GM18873 (cell line): ENCODE measurements around the gene DNAJC15.

Experiments
- ATAC-seq: cut with Tn5 transposase; IDR thresholded peaks from one replicate; pipeline ENCODE4 v1.9.1; 2021; ENCODE audit warnings: mild to moderate bottlenecking, moderate library complexity, moderate number of reproducible peaks; ENCODE audit not compliant: unreplicated experiment, low FRiP score

DNAJC15 gene

DNA sequence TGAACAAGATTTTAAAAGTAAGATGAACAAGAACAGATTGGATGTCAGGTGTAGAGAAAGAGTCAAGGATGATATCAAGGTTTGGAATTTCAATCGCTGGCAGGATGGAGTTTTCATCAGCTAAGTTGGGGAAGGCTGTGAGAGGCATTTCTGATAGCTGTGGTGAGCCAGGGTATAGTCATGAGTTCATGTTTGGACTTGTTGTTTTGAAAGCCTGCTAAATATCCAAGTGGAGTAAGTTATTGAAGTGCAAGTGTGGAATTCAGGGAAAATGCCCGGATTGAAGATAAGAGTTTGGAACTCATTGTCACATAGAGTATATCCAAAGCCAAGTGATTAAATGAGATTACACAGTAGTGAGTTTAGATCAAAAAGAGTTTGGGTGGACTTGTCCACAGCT, 20.4 kb upstream of the DNAJC15 start:
- no peak for ATAC-seq

GRCh38 chr13:43003729-43004128, 19.7 kb upstream of the DNAJC15 start:
- ATAC-seq: no peak

- no peak for ATAC-seq
Measured at GRCh38 chr13:43005460-43006236, 17.7 kb upstream of the DNAJC15 start.

DNA sequence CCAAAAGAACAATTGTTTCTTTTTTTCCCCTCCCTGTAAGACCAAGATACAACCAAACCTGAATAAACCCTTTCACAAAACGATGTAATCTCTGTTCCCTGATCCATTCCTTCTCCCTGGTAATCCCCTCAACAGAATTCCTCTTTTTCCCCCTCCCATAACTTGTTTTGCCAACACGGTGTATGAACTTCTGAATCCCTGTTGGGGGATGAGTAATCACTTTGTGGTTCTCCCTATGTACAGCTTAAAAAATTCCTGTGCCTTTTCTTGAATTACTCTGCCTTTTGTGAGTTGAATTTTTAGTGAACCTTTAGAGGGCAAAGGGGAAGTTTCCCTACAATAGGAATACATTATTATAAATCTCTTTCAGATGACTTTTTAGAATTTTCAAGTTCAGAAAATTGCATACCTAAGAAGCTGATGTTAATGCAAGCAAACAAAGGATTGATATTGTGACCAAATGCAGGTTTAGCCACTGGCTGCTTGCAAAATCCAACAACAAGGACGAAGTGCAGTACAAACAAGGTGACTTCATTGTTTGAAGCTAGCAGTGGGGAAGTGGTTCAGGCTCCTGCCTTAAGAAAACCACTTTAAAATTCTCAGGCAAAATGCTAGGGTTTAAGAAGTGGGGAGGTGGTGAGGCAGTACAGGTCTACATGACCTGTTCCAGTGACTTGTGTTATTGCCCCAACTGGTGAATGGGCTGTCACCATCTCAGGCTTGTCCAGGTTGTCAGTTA, 16.3 kb upstream of the DNAJC15 start:
- ATAC-seq: no peak

DNA sequence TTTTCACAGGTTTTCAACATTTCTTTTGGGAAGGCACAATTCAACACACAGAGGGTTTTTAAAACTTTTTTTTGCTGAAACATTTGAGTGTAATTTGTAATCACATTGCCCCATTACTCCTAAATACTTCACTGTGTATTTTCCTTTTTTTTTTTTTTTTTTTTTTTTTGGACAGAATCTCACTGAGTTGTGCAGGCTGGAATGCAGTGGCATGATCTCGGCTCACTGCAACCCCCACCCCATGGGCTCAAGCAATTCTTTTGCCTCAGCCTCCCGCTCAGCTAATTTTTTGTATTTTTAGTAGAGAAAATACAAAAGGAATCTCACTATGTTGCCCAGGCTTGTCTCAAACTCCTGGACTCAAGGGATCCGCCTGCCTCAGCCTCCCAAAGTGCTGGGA, 14.8 kb upstream of the DNAJC15 start:
- no peak for ATAC-seq

- no peak for ATAC-seq
Measured at GRCh38 chr13:43009506-43009905, 13.9 kb upstream of the DNAJC15 start.

DNA sequence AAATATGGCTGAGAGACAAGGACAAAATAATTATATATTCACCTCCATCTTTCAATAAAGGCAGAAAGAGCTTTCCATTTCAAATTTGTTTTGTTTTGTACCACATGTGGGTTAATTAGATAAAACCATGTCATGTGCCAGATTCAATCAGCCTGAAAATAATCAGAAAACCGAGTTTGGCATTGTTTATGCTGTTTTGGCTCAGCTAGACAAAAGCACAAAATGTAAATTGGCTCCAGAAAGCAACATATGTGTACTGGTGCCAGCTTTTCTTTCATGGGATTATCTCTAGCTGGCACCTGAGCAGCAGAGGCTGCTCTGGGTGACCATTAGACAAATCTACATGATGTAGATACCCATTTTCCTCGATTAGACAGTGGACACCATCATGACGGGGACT, 9.2 kb upstream of the DNAJC15 start:
- no peak for ATAC-seq

GRCh38 chr13:43016226-43016625, 7.2 kb upstream of the DNAJC15 start:
- ATAC-seq: no peak

GRCh38 chr13:43019811-43020210, 3.6 kb upstream of the DNAJC15 start:
- no peak for ATAC-seq

- ATAC-seq: no peak
Measured at GRCh38 chr13:43020794-43021193, 2.6 kb upstream of the DNAJC15 start.

- ATAC-seq: no peak
Measured at GRCh38 chr13:43021926-43022670, 1.3 kb upstream of the DNAJC15 start.

DNA sequence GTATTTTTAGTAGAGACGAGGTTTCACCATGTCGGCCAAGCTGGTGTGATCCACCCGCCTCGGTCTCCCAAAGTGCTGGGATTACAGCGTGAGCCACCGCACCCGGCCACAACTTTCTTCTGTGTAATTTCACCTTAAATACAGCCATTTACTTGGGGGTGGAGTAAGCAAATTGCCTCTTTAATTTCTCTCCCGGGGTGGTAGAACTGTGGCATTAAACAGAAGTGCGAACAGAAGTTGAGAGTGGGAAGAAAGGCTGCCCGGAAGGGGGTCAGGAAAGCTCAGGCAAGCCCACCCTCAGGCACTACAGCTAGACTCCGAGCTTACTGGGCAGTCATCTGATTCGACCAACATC, 475 bp upstream of the DNAJC15 start:
- no peak for ATAC-seq

DNA sequence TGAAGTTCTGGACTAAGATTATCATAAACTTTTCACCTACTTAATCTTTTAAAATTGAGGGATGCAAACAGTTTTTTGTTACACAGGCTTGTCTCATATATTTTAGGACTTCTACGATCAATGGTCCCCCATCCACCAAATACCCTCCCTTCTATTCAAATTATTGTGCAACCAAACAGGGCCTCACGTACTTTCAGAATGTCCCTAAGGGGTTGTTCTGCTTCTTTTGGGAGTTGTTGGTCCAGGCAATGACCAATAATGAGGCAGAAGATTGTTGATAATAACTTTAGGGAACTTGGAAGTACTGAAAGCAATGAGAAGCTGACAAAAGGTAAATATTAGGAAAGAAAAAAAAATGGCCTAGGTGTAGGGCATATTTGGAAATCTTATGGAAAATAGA, 2.9 kb downstream of the DNAJC15 start:
- no peak for ATAC-seq

GRCh38 chr13:43030548-43030947, 7.2 kb downstream of the DNAJC15 start:
- peak; percentile 55 for ATAC-seq

DNA sequence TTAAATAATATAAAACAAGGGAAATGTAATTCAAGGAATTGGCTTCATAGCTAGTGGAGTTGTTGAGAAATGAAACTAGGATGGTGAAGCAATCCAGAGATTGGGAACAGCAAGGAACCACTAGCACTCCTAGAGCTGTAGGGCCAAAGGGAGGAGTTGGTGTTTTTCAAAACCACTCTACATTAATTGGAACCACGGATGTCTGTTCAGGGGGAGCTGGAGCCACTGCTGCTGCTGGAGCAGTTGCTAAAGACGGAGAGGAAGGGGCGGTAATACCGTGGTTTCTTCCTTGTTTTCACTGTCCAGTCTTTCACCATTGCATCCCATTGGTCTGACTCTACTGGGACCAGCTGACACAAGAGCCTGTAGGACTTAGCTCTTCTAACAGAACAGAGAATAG, 8.5 kb downstream of the DNAJC15 start:
- ATAC-seq: no peak

DNA sequence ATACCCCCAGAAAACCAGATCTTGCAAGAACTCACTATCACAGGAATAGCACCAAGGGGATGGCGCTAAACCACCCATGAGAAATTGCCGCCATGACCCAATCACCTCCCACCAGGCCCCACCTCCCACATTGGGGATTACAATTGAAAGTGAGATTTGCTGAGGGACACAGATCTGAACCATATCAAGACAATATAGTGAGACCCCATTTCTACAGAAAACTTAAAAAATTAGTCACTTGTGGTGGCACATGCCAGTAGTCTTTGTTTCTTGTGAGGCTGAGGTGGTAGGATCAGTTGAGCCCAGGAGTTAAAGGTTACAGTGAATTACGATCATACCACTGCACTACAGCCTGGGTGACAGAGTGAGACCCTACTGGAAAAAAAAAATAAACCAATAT, 9.7 kb downstream of the DNAJC15 start:
- no peak for ATAC-seq

- no peak for ATAC-seq
Measured at GRCh38 chr13:43036351-43037250, 13.2 kb downstream of the DNAJC15 start.

GRCh38 chr13:43039966-43040365, 16.6 kb downstream of the DNAJC15 start:
- ATAC-seq: no peak

DNA sequence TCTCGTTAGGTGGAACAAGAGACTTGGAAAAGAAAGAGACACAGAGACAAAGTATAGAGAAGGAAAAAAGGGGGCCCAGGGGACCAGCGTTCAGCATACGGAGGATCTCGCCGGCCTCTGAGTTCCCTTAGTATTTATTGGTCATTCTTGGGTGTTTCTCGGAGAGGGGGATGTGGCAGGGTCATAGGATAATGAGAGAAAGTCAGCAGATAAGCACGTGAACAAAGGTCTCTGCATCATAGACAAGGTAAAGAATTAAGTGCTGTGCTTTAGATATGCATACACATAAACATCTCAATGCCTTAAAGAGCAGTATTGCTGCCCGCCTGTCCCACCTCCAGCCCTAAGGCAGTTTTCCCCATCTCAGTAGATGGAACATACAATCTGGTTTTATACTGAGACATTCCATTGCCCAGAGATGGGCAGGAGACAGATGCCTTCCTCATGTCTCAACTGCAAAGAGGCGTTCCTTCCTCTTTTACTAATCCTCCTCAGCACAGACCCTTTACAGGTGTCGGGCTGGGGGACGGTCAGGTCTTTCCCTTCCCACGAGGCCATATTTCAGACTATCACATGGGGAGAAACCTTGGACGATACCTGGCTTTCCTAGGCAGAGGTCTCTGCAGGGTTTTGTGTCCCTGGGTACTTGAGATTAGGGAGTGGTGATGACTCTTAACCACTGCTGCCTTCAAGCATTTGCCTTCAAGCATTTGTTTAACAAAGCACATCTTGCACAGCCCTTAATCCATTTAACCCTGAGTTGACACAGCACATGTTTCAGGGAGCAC, 17.4 kb downstream of the DNAJC15 start:
- peak; percentile 10 for ATAC-seq
